Hepatocyte (in vitro differentiated cells): ENCODE data around the gene PCDHA1.

Experiments used
- EZH2 ChIP-seq: fragments of 200-600 bp; sonication (generic); IDR thresholded peaks from 2 replicates; pipeline ENCODE4 v1.6.1; 2016; ENCODE audit warnings: antibody characterized with exemption, mild to moderate bottlenecking, borderline replicate concordance
- EZH2phosphoT487 ChIP-seq: fragments of 200-600 bp; sonication (generic); IDR thresholded peaks from one replicate; pipeline ENCODE4 v1.6.1; 2018; ENCODE audit warnings: antibody characterized with exemption, mild to moderate bottlenecking, low read depth, moderate library complexity; ENCODE audit not compliant: unreplicated experiment, severe bottlenecking
- TF ChIP-seq, protein P1 (sequence below): fragments of 200-600 bp; sonication (generic); IDR thresholded peaks from 2 replicates; pipeline ENCODE4 v1.5.1; 2016; ENCODE audit warnings: antibody characterized with exemption, mild to moderate bottlenecking; ENCODE audit not compliant: poor library complexity

- TF ChIP-seq, protein P1, sequence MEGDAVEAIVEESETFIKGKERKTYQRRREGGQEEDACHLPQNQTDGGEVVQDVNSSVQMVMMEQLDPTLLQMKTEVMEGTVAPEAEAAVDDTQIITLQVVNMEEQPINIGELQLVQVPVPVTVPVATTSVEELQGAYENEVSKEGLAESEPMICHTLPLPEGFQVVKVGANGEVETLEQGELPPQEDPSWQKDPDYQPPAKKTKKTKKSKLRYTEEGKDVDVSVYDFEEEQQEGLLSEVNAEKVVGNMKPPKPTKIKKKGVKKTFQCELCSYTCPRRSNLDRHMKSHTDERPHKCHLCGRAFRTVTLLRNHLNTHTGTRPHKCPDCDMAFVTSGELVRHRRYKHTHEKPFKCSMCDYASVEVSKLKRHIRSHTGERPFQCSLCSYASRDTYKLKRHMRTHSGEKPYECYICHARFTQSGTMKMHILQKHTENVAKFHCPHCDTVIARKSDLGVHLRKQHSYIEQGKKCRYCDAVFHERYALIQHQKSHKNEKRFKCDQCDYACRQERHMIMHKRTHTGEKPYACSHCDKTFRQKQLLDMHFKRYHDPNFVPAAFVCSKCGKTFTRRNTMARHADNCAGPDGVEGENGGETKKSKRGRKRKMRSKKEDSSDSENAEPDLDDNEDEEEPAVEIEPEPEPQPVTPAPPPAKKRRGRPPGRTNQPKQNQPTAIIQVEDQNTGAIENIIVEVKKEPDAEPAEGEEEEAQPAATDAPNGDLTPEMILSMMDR: peak; percentile 52
- TF ChIP-seq EZH2phosphoT487: no peak
- no peak for TF ChIP-seq EZH2
These were observed 9.3 kb downstream of the PCDHA1 start for GRCh38 chr5:140795259-140795641.
